Measurements from ENCODE around the gene KCNJ6.
A peak's percentile ranks its signal among the peaks of the same experiment; 100 is the strongest.

KCNJ6 gene

GRCh38 chr21:37903396-37903795 is 12.9 kb downstream of the KCNJ6 start:
- no peak for DNase-seq

DNA sequence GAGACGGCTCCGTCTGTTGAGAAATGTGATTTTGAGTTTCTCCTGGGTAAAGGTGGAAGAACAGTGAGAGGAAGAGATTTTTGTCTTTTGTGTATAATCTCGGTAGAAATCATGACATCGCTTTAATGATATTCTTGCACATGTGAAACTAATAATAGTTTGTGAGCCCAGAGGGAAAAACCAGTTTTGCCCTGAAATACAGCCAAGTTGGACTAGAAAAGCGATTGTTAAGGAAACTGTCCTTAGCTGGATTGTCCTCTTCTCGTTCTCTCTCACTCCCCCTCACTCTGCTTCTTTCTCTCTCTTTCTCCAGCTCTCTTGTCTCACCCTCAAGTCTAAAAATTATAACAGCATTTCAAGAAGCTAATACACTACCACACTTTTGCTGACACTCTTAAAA is 17.1 kb downstream of the KCNJ6 start:
- no peak for DNase-seq

- no peak for DNase-seq
These were observed 19.5 kb downstream of the KCNJ6 start for GRCh38 chr21:37896788-37897187.

- DNase-seq: no peak
These were observed 24.3 kb downstream of the KCNJ6 start for GRCh38 chr21:37891972-37892371.

- DNase-seq: no peak
These were observed 27.6 kb downstream of the KCNJ6 start for GRCh38 chr21:37888659-37889058.

- DNase-seq: no peak
These were observed 29.4 kb downstream of the KCNJ6 start for GRCh38 chr21:37886726-37887299.

- no peak for DNase-seq
These were observed 30.1 kb downstream of the KCNJ6 start for GRCh38 chr21:37886120-37886519.

DNA sequence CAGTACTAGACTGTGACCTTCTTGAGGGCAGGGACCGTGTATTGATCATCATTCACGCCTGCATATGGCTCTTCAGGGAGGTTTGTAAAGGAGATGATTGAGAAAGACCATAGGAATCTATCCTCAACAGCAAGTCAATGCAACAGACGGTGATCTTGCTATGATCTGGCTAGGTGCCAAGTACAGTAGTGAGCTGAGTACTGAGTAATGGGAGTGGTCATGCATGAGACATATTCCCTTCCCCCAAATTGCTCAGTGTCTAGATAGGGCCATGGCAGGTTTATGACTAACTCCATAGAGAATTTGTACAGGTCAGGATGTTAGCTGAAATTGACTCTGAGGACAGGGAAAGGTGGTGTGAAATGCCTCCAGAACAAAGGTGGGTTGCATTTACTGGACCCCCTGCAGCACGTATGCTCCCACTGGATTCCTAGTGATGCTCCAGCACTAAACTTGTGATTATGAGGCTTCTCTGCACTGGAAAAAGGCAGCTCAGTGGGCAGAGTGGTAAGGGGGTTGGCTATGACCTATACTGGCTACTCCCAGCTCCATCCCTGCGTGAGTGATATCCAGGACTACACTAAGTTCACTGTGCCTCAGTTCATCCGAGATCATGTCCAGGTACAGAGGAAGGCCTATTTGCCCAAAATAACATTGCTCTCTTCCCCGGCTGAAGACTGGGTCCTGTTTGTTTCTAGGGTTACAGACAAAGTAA is 37.2 kb downstream of the KCNJ6 start:
- DNase-seq: no peak

- no peak for DNase-seq
These were observed 38.2 kb downstream of the KCNJ6 start for GRCh38 chr21:37877888-37878684.

- DNase-seq: no peak
These were observed 39.1 kb downstream of the KCNJ6 start for GRCh38 chr21:37877171-37877570.

DNA sequence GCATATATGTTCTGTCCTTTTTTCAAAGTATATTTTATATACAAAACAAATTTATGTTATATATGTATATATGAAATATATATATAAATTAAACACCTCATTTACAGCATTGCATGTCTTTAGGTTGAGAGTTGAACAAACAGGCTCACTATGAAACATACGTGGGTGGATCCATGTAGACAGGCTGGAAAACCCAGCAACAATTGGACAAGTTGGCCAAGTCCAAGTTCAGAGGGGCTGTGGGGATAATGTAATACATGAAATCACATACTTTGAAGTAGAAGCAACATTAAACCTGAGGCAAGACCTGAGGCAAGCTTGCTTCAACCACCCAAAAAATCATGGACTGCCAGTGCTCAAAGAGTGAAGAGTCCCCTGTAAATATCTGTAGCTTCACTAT is 39.7 kb downstream of the KCNJ6 start:
- DNase-seq: no peak

DNA sequence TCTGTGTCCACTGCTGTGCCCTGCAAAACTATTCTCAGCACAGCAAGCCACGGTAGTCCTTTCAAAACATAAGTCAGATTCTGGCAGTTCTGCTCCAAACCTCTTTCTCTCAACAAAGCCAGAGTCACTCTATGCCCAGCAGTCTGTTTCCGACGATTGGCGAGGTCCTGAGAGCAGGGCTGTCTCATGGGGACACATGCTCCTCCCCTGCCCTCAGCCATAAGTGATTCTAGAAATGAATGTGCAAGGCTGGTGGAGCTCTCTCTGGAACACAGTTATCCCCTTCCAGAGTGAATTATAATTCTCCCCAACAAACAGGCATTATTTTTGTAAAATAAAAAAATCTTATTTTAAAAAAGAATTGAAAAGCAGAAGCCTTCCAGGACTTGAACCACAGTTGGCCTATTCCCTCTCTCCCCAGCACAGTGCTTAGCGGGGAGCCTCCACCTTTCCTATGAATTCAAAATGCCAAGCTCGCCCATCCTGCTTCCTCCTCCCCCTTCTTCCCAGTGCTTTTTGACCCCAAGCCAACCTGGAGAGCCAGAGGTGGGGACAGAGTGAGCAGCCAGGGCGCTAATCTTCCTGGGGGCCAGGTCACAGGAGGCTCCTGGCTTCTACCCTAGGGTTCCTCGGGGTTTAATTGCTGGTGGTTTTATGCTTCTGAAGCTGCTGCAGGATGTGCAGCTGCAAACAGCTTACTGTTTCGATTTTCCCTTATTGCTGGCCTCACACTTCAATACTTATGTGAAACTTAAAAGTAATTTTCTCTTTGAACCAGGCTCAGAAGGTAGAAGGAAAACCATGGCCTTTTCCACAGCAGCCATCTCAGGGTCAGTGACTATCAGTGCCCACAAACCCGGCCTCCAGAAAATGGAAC is 41.1 kb downstream of the KCNJ6 start:
- DNase-seq: no peak

DNA sequence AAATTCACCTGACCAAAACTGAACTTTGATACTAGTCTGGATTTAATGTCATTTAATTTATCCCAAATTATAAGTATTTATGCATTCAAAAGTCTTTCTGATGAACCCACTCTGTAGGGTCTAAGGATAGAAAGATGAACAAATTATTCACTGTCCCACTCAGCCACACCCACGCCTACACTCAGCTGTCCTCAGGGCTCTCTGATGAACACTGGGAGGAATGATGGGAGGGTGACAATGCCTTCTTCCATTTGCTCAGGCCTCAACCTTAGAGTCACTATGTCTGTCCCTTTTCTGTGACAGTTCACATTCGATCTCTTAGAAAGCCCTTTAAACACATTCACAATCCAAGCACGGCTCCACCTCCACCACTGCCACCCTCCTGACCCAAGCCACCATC is 41.8 kb downstream of the KCNJ6 start:
- no peak for DNase-seq

- no peak for DNase-seq
These were observed 42.6 kb downstream of the KCNJ6 start for GRCh38 chr21:37873655-37874054.

DNA sequence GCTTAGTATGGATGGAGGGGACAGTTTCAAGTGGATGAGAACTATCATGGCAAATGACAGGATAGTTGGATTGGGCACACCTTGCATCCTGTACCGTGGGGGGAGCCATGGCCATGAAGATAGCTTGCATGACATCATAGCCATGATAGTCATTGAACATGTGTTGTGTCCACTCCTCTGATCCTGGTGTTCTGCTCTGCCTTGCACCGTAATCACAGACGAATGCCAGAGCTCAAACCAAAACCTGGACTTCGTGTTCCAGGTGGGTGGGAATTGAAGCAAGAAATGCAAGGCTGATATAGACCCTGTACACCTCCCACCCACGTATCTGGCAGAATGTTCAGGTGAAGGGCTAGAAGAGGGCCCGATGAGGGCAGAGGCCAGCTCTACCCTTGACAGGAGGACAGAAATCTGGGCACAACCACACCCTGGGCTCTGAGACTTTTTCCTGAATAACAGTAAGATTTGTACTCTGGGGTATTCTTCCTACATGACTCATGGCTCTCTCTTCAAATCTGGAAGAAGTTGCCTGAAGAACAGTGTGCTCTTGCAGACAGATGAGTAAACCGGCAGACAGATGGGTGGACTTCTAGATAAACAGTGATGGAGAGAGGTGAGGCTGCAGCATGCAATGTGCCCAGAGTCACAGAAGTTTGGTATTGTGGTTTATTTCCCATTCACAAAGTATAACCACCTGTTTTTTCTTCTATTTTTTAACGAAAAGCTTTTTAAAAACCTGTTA is 45.0 kb downstream of the KCNJ6 start:
- DNase-seq: no peak

- DNase-seq: no peak
These were observed 46.0 kb downstream of the KCNJ6 start for GRCh38 chr21:37870221-37870620.

DNA sequence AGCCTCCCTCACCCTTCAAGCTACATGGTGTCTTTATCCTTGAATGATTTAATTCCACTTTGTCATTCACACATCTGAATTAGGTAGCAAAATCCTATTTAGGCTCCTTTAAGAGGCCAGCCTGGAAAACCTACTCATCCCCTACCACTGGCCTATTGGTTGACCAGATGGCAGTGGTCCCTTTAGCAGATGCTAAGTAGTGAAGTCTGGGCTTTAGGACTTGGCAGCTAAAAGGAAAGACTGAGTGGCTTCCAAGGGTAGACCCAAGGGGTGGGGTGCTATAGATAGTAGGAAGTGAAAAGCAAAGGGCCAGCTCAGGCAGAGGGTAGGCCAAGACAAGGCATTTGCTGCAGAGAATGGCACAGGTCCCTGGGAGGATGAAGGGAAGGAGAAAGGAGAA is 46.6 kb downstream of the KCNJ6 start:
- DNase-seq: no peak

GRCh38 chr21:37868446-37869295 is 47.6 kb downstream of the KCNJ6 start:
- DNase-seq: no peak

DNA sequence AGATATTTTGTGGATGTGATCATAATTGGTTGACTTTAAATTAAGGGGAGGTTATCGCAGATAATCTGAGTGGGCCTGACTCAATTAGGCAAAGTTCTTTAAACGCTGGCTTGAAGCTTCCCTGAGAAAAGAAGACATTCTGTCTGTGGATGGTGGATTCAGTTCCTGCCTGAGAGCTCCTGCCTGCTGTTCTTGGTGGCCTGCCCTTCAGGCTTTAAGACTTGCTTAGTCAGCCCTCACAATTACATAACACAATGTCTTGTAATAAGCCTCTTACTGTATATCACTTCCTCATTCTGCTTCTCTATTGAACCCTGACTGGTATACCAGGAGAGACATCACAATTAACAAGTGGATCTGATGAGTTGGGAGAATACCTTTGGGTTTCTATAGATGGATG is 50.2 kb downstream of the KCNJ6 start:
- no peak for DNase-seq

DNA sequence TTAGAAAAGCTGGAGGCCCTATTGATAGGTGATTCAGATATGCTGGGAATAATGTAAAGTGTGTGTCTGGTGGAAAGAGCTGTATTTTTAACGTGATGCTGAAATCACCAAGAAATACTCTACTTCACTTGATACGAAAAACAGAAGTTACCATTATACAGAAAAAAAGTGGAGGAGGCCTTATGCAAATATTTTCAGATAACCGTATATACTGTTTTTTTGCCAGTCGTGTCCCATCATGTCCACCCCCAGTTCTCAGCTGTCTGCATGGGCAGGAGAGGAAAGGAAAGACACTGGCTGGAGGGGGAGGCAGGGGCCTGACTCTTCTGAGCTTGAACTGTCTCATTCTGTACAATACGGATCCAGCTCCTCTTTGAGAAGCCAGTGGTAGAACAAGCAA is 51.1 kb downstream of the KCNJ6 start:
- DNase-seq: no peak

DNA sequence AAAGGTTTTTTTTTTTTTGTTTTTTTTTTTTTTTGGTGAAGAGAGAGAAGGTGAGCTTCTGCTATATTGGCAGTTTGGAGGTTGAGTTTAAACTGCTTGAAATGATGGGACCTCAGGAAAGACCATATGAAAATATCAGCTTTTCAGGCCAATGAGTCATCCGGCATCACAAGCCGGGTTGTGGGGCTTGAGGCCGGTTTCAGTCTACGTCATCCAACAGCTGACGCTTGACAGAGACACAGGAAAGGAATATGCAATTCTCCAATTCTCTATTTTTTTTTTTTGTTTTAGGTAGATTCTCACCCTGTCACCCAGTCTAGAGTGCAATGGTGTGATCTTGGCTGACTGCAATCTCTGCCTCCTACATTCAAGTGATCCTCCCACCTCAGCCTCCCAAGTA is 52.4 kb downstream of the KCNJ6 start:
- no peak for DNase-seq

DNA sequence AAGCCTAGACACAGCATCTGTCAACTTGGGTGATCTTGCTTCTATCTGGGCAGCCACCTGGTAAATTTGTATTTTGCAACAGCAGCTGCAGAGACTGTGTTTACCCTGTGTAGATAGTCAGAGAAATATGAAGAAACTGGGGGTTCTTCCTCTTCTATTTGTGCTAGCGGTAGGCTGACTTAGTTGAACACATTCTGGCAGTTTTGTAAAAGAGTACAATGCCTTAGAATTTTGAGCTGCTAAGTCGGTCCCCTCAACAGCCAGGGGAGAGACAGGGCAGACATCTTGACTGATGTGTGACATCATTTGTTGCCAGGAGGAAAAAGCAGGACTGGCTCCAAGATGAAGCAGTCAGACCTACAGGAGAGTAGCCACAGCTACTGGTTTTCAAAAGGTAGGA is 53.7 kb downstream of the KCNJ6 start:
- peak; percentile 52 for DNase-seq

All from SHP77 treated with DMSO at 0.1 percent for 48 hours (cell line).